Nephron progenitor cell (in vitro differentiated cells): Measurements from ENCODE around the gene TMOD1.
"Not testable (repeated sequence)": the region's sequence is repeated elsewhere in the genome, so short reads cannot be mapped to it uniquely, and the experiment has no call there.

Source experiments
- DNase-seq: peaks from one replicate; pipeline ENCODE4 v3.0.0; 2021
- H3K27ac Mint-ChIP-seq: 2 replicates; pipeline ENCODE4 v1.8.0; 2021; ENCODE audit warnings: mild to moderate bottlenecking, moderate library complexity, mixed read lengths
- H3K27me3 Mint-ChIP-seq: 2 replicates; pipeline ENCODE4 v1.8.0; 2021; ENCODE audit warnings: mild to moderate bottlenecking, low read depth, mixed read lengths; ENCODE audit not compliant: poor library complexity
- H3K36me3 Mint-ChIP-seq: 2 replicates; pipeline ENCODE4 v1.8.0; 2021; ENCODE audit warnings: low read depth, mixed read lengths
- H3K4me1 Mint-ChIP-seq: 2 replicates; pipeline ENCODE4 v1.8.0; 2021; ENCODE audit warnings: mixed read lengths
- H3K4me3 Mint-ChIP-seq: 2 replicates; pipeline ENCODE4 v1.8.0; 2021; ENCODE audit warnings: mild to moderate bottlenecking, moderate library complexity, mixed read lengths
- H3K9me3 Mint-ChIP-seq: 2 replicates; pipeline ENCODE4 v1.8.0; 2021; ENCODE audit warnings: mild to moderate bottlenecking, moderate library complexity, mixed read lengths
- TF ChIP-seq, protein P1 (sequence below): fragments of 200-600 bp; sonication (generic); IDR thresholded peaks from 2 replicates; pipeline ENCODE4 v1.5.0; 2021; ENCODE audit warnings: antibody characterized with exemption

Gene TMOD1

DNA sequence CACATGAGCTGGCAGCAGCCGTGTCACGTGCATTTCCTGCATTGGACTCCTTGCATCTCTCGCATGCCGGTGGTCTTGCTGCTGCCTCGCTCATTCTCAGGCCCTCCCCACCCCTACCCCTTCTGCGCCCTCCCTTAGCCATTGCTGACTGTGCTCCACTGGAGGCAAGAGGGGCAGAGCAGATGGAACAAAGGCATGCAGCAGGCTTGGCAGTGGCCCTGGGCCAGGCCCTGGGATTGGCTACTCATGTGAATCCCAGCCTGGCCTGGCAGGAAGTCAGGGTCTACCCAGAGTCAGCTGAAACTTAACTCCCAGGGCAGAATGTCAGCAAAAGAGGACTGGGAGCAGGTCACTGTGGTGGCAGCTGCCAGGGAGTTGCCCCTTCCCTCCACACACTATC lies 69.4 kb downstream of the TMOD1 start:
- Mint-ChIP-seq H3K27ac (no peak overlapping the region), H3K9me3 (no peaks in the 10 kb centered on the region), H3K36me3 (no peaks in the 10 kb centered on the region), H3K4me1 (peaks cover 5% of the 10 kb centered on the region), H3K27me3 (peaks cover 15% of the 10 kb centered on the region), H3K4me3 (no peak overlapping the region)
- DNase-seq, result no peak
- TF ChIP-seq, protein P1, sequence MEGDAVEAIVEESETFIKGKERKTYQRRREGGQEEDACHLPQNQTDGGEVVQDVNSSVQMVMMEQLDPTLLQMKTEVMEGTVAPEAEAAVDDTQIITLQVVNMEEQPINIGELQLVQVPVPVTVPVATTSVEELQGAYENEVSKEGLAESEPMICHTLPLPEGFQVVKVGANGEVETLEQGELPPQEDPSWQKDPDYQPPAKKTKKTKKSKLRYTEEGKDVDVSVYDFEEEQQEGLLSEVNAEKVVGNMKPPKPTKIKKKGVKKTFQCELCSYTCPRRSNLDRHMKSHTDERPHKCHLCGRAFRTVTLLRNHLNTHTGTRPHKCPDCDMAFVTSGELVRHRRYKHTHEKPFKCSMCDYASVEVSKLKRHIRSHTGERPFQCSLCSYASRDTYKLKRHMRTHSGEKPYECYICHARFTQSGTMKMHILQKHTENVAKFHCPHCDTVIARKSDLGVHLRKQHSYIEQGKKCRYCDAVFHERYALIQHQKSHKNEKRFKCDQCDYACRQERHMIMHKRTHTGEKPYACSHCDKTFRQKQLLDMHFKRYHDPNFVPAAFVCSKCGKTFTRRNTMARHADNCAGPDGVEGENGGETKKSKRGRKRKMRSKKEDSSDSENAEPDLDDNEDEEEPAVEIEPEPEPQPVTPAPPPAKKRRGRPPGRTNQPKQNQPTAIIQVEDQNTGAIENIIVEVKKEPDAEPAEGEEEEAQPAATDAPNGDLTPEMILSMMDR, result no peak

GRCh38 chr9:97571664-97572063 lies 70.2 kb downstream of the TMOD1 start:
- no peaks in the 10 kb centered on the region for H3K36me3 Mint-ChIP-seq
- peaks cover 5% of the 10 kb centered on the region for H3K4me1 Mint-ChIP-seq
- peaks cover 15% of the 10 kb centered on the region for H3K27me3 Mint-ChIP-seq
- TF ChIP-seq, protein P1, result no peak
- no peak for DNase-seq
- H3K27ac Mint-ChIP-seq, result no peak overlapping the region
- no peaks in the 10 kb centered on the region for H3K9me3 Mint-ChIP-seq
- H3K4me3 Mint-ChIP-seq, result no peak overlapping the region

GRCh38 chr9:97572196-97572891 lies 70.9 kb downstream of the TMOD1 start:
- H3K27me3 Mint-ChIP-seq, result peaks cover 15% of the 10 kb centered on the region
- H3K4me1 Mint-ChIP-seq, result peaks cover 5% of the 10 kb centered on the region
- H3K4me3 Mint-ChIP-seq, result no peak overlapping the region
- DNase-seq, result no peak
- H3K36me3 Mint-ChIP-seq, result no peaks in the 10 kb centered on the region
- H3K9me3 Mint-ChIP-seq, result no peaks in the 10 kb centered on the region
- TF ChIP-seq, protein P1, result no peak
- H3K27ac Mint-ChIP-seq, result no peak overlapping the region

- H3K27me3 Mint-ChIP-seq, result peaks cover 15% of the 10 kb centered on the region
- H3K4me3 Mint-ChIP-seq, result no peak overlapping the region
- TF ChIP-seq, protein P1, result no peak
- no peak for DNase-seq
- H3K9me3 Mint-ChIP-seq, result no peaks in the 10 kb centered on the region
- peaks cover 5% of the 10 kb centered on the region for H3K4me1 Mint-ChIP-seq
- H3K27ac Mint-ChIP-seq, result no peak overlapping the region
- no peaks in the 10 kb centered on the region for H3K36me3 Mint-ChIP-seq
Measured at GRCh38 chr9:97572892-97573365, 71.5 kb downstream of the TMOD1 start.

- H3K27ac Mint-ChIP-seq, result no peak overlapping the region
- H3K4me3 Mint-ChIP-seq, result no peak overlapping the region
- H3K9me3 Mint-ChIP-seq, result no peaks in the 10 kb centered on the region
- no peak for DNase-seq
- peaks cover 11% of the 10 kb centered on the region for H3K27me3 Mint-ChIP-seq
- no peaks in the 10 kb centered on the region for H3K36me3 Mint-ChIP-seq
- TF ChIP-seq, protein P1, result no peak
- peaks cover 5% of the 10 kb centered on the region for H3K4me1 Mint-ChIP-seq
Measured at GRCh38 chr9:97573482-97574073, 72.1 kb downstream of the TMOD1 start.

DNA sequence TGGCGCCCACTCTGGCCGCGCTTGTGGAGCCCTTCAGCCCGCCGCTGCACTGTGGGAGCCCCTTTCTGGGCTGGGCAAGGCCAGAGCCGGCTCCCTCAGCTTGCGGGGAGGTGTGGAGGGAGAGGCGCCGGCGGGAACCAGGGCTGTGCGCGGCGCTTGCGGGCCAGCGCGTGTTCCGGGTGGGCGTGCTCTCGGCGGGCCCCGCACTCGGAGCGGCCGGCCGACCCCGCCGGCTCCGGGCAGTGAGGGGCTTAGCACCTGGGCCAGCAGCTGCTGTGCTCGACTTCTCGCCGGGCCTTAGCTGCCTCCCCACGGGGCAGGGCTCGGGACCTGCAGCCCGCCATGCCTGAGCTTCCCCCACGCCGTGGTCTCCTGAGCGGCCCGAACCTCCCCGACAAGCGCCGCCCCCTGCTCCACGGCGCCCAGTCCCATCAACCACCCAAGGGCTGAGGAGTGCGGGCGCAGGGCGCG lies 72.7 kb downstream of the TMOD1 start:
- not testable (repeated sequence) for DNase-seq, H3K9me3 Mint-ChIP-seq, H3K27ac Mint-ChIP-seq, H3K4me3 Mint-ChIP-seq, H3K4me1 Mint-ChIP-seq, H3K36me3 Mint-ChIP-seq
- H3K27me3 Mint-ChIP-seq, result peaks cover 11% of the 10 kb centered on the region

- not testable (repeated sequence) for H3K9me3 Mint-ChIP-seq, H3K4me3 Mint-ChIP-seq, DNase-seq, H3K36me3 Mint-ChIP-seq, H3K27ac Mint-ChIP-seq, H3K4me1 Mint-ChIP-seq
- peaks cover 17% of the 10 kb centered on the region for H3K27me3 Mint-ChIP-seq
Measured at GRCh38 chr9:97574921-97575672, 73.6 kb downstream of the TMOD1 start.
